ENCODE results near the gene KIF5B.

DNA sequence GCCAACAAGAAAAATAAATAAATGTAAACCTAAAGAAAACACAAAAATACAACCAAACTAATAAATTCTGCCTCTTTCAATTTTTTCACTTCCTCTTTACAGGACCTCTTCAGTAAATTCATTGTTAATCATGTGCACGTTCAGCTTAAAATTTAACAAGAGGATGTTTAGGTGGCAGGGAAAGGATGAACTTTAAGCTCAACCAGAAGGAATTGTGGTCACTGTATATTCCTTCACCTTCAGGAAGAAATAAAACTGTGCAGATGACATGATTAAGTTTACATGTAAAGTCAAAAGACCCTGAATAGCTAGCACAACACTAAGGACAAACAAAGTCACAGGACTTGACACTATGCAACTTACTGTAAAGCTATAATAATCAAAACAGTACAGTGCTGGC lies 33.0 kb downstream of the KIF5B start:
- no peak for TF ChIP-seq EZH2 (IDR thresholded peaks at IDR 0.05; ENCODE audit: borderline replicate concordance, insufficient read depth, low read depth, low read length, poor library complexity, severe bottlenecking)
- TF ChIP-seq, protein P1, sequence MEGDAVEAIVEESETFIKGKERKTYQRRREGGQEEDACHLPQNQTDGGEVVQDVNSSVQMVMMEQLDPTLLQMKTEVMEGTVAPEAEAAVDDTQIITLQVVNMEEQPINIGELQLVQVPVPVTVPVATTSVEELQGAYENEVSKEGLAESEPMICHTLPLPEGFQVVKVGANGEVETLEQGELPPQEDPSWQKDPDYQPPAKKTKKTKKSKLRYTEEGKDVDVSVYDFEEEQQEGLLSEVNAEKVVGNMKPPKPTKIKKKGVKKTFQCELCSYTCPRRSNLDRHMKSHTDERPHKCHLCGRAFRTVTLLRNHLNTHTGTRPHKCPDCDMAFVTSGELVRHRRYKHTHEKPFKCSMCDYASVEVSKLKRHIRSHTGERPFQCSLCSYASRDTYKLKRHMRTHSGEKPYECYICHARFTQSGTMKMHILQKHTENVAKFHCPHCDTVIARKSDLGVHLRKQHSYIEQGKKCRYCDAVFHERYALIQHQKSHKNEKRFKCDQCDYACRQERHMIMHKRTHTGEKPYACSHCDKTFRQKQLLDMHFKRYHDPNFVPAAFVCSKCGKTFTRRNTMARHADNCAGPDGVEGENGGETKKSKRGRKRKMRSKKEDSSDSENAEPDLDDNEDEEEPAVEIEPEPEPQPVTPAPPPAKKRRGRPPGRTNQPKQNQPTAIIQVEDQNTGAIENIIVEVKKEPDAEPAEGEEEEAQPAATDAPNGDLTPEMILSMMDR (IDR thresholded peaks at IDR 0.05) = no peak
